ENCODE data around the gene MMP13. TPM values are rescaled to one million over a fixed set of nuclear protein-coding genes. Genes with fewer than 3 reads are reported as not detected.

MMP13 gene
- polyA plus RNA-seq, 1 donor (not counting 4 experiments of a cell fraction or from before 2014, with no cell fraction given) = 0.05 TPM

- TF ChIP-seq CTCF (optimal IDR thresholded peaks at IDR 0.05 in 1 of 3, IDR thresholded peaks at IDR 0.05 in 1 of 3, conservative IDR thresholded peaks at IDR 0.05 in 1 of 3; ENCODE audit: extremely low read depth in 1 of 3, insufficient read depth in 2 of 3, low read length in 3 of 3) (no peak), EZH2 (IDR thresholded peaks at IDR 0.05; ENCODE audit: low read length) (no peak)
- Histone ChIP-seq H3K27me3 (ENCODE audit: control insufficient read depth, extremely low read depth, insufficient read depth, low read length) (no peaks in the 10 kb centered on the region), H4K20me1 (ENCODE audit: control insufficient read depth, extremely low read depth, insufficient read depth, low read length) (no peaks in the 10 kb centered on the region), H3K27ac (ENCODE audit: control insufficient read depth, insufficient read depth, low read length) (peak overlapping the region; percentile 53), H3K4me3 (ENCODE audit: control insufficient read depth in 2 of 3, extremely low read depth in 1 of 3, insufficient read depth in 2 of 3, low read depth in 1 of 3, low read length in 3 of 3) (no peak overlapping the region), H2AFZ (ENCODE audit: control insufficient read depth, low read length) (no peak overlapping the region), H3K9me1 (ENCODE audit: control insufficient read depth, extremely low read depth, insufficient read depth, low read length) (no peaks in the 10 kb centered on the region), H3K36me3 (ENCODE audit: control insufficient read depth in 2 of 2, extremely low read depth in 1 of 2, insufficient read depth in 2 of 2, low read length in 2 of 2) (no peaks in the 10 kb centered on the region), H3K4me1 (ENCODE audit: control insufficient read depth, extremely low read depth, insufficient read depth, low read length) (peaks cover 11% of the 10 kb centered on the region), H3K9ac (ENCODE audit: control insufficient read depth, extremely low read depth, insufficient read depth, low read length) (no peak overlapping the region), H3K79me2 (ENCODE audit: control insufficient read depth, insufficient read depth, low read length) (no peaks in the 10 kb centered on the region), H3K9me3 (ENCODE audit: control insufficient read depth, low read depth, low read length) (no peaks in the 10 kb centered on the region), H3K4me2 (ENCODE audit: control insufficient read depth, extremely low read depth, insufficient read depth, low read depth, low read length) (peak overlapping the region; percentile 68)
- FAIRE-seq (peak; percentile 98), DNase-seq (ENCODE audit: low read depth, low spot score) (no peak)
- dilution Hi-C loops (cut with MboI; ENCODE audit: extremely low pct_ligation_motif_present, low sequenced_read_pairs) = no loop called here
Measured at GRCh38 chr11:102900346-102900745, 55.2 kb downstream of the MMP13 start.

Small RNA genes lying within 50 kb of the gene (small RNA-seq; reads per million reads assigned to genes)
- gene RNU7-159P (ENCODE audit: insufficient read length in 3 of 3, low read depth in 3 of 3, low replicate concordance in 1 of 3) = 0 to 0.25 (median 0) reads per million in 3 experiments

Other genes with a start within 250 kb of the MMP13 start
- gene MMP27, start 250.0 kb downstream of the MMP13 start, polyA plus RNA-seq = not detected in 3 replicates
- 0.09 to 0.33 TPM in 2 of 3 replicates, not detected in the other for gene MMP8, start 230.8 kb downstream of the MMP13 start, polyA plus RNA-seq
- gene MMP10, start 175.1 kb downstream of the MMP13 start, polyA plus RNA-seq = 19.1 to 45.7 TPM (median 44.4 TPM) in 3 replicates
- 81.5 to 158 TPM (median 107 TPM) in 3 replicates for gene MMP1, start 157.6 kb downstream of the MMP13 start, polyA plus RNA-seq
- gene MMP3, start 112.1 kb downstream of the MMP13 start, polyA plus RNA-seq = 2.4 to 35.1 TPM (median 8.3 TPM) in 3 replicates
- gene MMP12, start 80.8 kb downstream of the MMP13 start, polyA plus RNA-seq = 0.05 to 0.28 TPM in 2 of 3 replicates, not detected in the other
- 52.1 to 95.6 TPM (median 64.0 TPM) in 3 replicates for gene DCUN1D5, start 136.4 kb upstream of the MMP13 start, polyA plus RNA-seq
- gene DYNC2H1, start 153.7 kb upstream of the MMP13 start, polyA plus RNA-seq = 10.3 to 18.5 TPM (median 15.2 TPM) in 3 replicates

All from keratinocyte (primary cell).